ENCODE results near the gene IPP. TPM values are rescaled to one million over a fixed set of nuclear protein-coding genes. Genes with fewer than 3 reads are reported as not detected.

Gene IPP
- total and polyA plus RNA-seq, 2 of the 4 experiments (the other 2 are of a cell fraction) = 4.6 to 10.6 TPM

- DNase-seq = peak; percentile 91
- dilution Hi-C loops (cut with HindIII; ENCODE audit: low sequenced_read_pairs, unreplicated experiment) (no loop called here), in situ Hi-C loops (cut with MboI; ENCODE audit: low sequenced_read_pairs) (no loop called here), intact Hi-C loops (cut with micrococcal nuclease) (loop anchor here (2.0 to 10.0 kb wide), 5 partner anchors 101 to 193 kb away; partner anchors contain the start of gene MAST2)
- Histone ChIP-seq H2BK5ac (ENCODE audit: low read depth, low read length, poor library complexity, severe bottlenecking) (peak within 1 kb of the TSS; percentile 85), H3K4me3 (ENCODE audit: insufficient read depth, low read depth, low read length) (peak within 1 kb of the TSS; percentile 63), H3K18ac (ENCODE audit: low read depth, low read length) (peak within 1 kb of the TSS; percentile 67; the same call in 1 of the 2 replicates), H3K14ac (replicated peaks; ENCODE audit: low read depth, low read length) (peak within 1 kb of the TSS; percentile 97), H4K5ac (ENCODE audit: low read depth, low read length) (peak within 1 kb of the TSS; percentile 89), H3K9ac (ENCODE audit: low read depth, low read length) (peak within 1 kb of the TSS; percentile 92), H3K36me3 (ENCODE audit: control insufficient read depth, insufficient read depth, low read length) (no peaks in the 10 kb centered on the region; the same call in 1 of the 2 replicates), H3K9me3 (ENCODE audit: control insufficient read depth, insufficient read depth, low read length) (no peaks in the 10 kb centered on the region), H2AK5ac (ENCODE audit: low read depth, low read length) (peak within 1 kb of the TSS; percentile 66), H3K9me1 (ENCODE audit: insufficient read depth, low read length) (0 out of 2 replicates have a peak, but pooled peaks cover 3% of the 10 kb centered on the region), H3K27ac (ENCODE audit: insufficient read depth, low read length) (peak within 1 kb of the TSS; percentile 89), H3K56ac (ENCODE audit: extremely low read depth, insufficient read depth, low read length) (peak within 1 kb of the TSS; percentile 87), H2AK9ac (replicated peaks; ENCODE audit: low read depth, low read length, poor library complexity) (peak within 1 kb of the TSS; percentile 67), H4K91ac (ENCODE audit: insufficient read depth, low read depth, low read length) (peak within 1 kb of the TSS; percentile 80), H2AFZ (replicated peaks; ENCODE audit: low read length, poor library complexity) (peak within 1 kb of the TSS; percentile 98), H3K4me2 (ENCODE audit: low read depth, low read length) (peak within 1 kb of the TSS; percentile 81), H3K4ac (ENCODE audit: low read depth, low read length) (peak within 1 kb of the TSS; percentile 95), H2BK15ac (ENCODE audit: low read depth, low read length) (peak within 1 kb of the TSS; percentile 53; the same call in 2 of the 3 replicates), H3K27me3 (ENCODE audit: control insufficient read depth, insufficient read depth, low read length) (no peaks in the 10 kb centered on the region), H2BK120ac (ENCODE audit: low read depth, low read length) (peak within 1 kb of the TSS; percentile 82), H3K79me1 (ENCODE audit: low read depth in 1 of 2, low read length in 2 of 2) (peaks cover 0 to 45% of the 10 kb centered on the region in 2 experiments; a peak in 3 of 4 replicates), H4K20me1 (ENCODE audit: insufficient read depth, low read length) (peaks cover 11% of the 10 kb centered on the region; the same call in 1 of the 2 replicates), H3K4me1 (ENCODE audit: control insufficient read depth, insufficient read depth, low read length) (no peaks in the 10 kb centered on the region), H3K23ac (ENCODE audit: low read depth, low read length) (peak within 1 kb of the TSS; percentile 86), H2BK20ac (ENCODE audit: low read depth, low read length) (peak within 1 kb of the TSS; percentile 35; the same call in 1 of the 2 replicates), H4K8ac (ENCODE audit: low read depth in 2 of 2, low read length in 2 of 2) (peak within 1 kb of the TSS; percentile 93 to 98)
- ATAC-seq (ENCODE audit: low read depth) = peak; percentile 15; the same call in 1 of the 2 replicates
- WGBS, 2 experiments (ENCODE audit: extremely low coverage in 2 of 2, insufficient read length in 1 of 2) = 1% methylated on average over 11 of the region's 24 CpGs; no CpG with 5 or more reads in 1 of the 2 experiments
- 0 out of 2 replicates have a peak, but pooled peaks have one; percentile 33 for TF ChIP-seq MXI1 (IDR thresholded peaks at IDR 0.05; ENCODE audit: borderline replicate concordance, low read depth, low read length)
- TF ChIP-seq POLR2A (IDR thresholded peaks at IDR 0.05; ENCODE audit: low read depth, low read length) = peak; percentile 47
- no peak for TF ChIP-seq CEBPB (IDR thresholded peaks at IDR 0.05; ENCODE audit: low read depth, low read length)
- TF ChIP-seq CTCF (conservative IDR thresholded peaks at IDR 0.05; ENCODE audit: low read depth, low read length) = peak; percentile 6; the same call in 1 of the 2 replicates
- peak; percentile 82; the same call in 1 of the 2 replicates for TF ChIP-seq MAZ (IDR thresholded peaks at IDR 0.05; ENCODE audit: borderline replicate concordance, low read depth, low read length)
- no peak for TF ChIP-seq RCOR1 (IDR thresholded peaks at IDR 0.05; ENCODE audit: insufficient replicate concordance, low read length)
- peak; percentile 86 for TF ChIP-seq BHLHE40 (IDR thresholded peaks at IDR 0.05; ENCODE audit: low read depth, low read length)
- no peak; the same call in 1 of the 2 replicates for TF ChIP-seq USF2 (IDR thresholded peaks at IDR 0.05; ENCODE audit: low read depth, low read length)
- TF ChIP-seq RAD21 (IDR thresholded peaks at IDR 0.05; ENCODE audit: low read length) = peak; percentile 17
- no TSS peak for BruUV-seq (replicated peaks)
- ChIA-PET POLR2A (ENCODE audit: unreplicated experiment) (interaction anchor here (1.1 kb wide), 1 partner anchor 166 kb away, joined by 10 read pairs; the partner anchor contains the start of gene PRDX1), CTCF (interaction anchor here (0.6 kb wide), 1 partner anchor 243 kb away, joined by 3 read pairs; no protein-coding TSS in a partner anchor)
Measured at GRCh38 chr1:45687754-45688740, 62.4 kb downstream of the IPP start, which contains the start of gene TMEM69. Gene TMEM69, plus strand, starts transcription at chr1:45688181. Its CDS starts 2,888 bp downstream, at chr1:45691069.
